GM04504 (cell line): ENCODE data around the gene MYO7A.
A peak's percentile ranks its signal among the peaks of the same experiment; 100 is the strongest.

Experiments used
- DNase-seq: peaks from one replicate; pipeline ENCODE4 v3.0.0-alpha.2; 2012; ENCODE audit warnings: low read depth

Gene MYO7A

GRCh38 chr11:77217156-77217555 lies 89.1 kb downstream of the MYO7A start:
- no peak for DNase-seq

GRCh38 chr11:77223797-77224196 lies 95.8 kb downstream of the MYO7A start:
- DNase-seq = no peak

- no peak for DNase-seq
These were observed 103.0 kb downstream of the MYO7A start for GRCh38 chr11:77230878-77231605.

GRCh38 chr11:77231800-77232199 lies 103.8 kb downstream of the MYO7A start:
- DNase-seq = no peak

- DNase-seq = no peak
These were observed 104.2 kb downstream of the MYO7A start for GRCh38 chr11:77232242-77232641.

GRCh38 chr11:77233011-77233410 lies 105.0 kb downstream of the MYO7A start:
- DNase-seq = no peak

- DNase-seq = no peak
These were observed 108.9 kb downstream of the MYO7A start for GRCh38 chr11:77236901-77237300.

- peak; percentile 88 for DNase-seq
These were observed 116.4 kb downstream of the MYO7A start for GRCh38 chr11:77244277-77245027.

GRCh38 chr11:77249427-77249826 lies 121.4 kb downstream of the MYO7A start:
- no peak for DNase-seq

- no peak for DNase-seq
These were observed 123.0 kb downstream of the MYO7A start for GRCh38 chr11:77250881-77251640.

- no peak for DNase-seq
These were observed 124.7 kb downstream of the MYO7A start for GRCh38 chr11:77252555-77253270.

GRCh38 chr11:77253690-77254089 lies 125.6 kb downstream of the MYO7A start:
- DNase-seq = no peak

GRCh38 chr11:77259641-77260040 lies 131.6 kb downstream of the MYO7A start:
- no peak for DNase-seq

- no peak for DNase-seq
These were observed 134.8 kb downstream of the MYO7A start for GRCh38 chr11:77262803-77263202.
